HepG2 (cell line): ENCODE data around the gene NDOR1.

Experiments used
- CTCF ChIP-seq: sonication (generic); formaldehyde crosslinking; IDR thresholded peaks from 2 replicates; pipeline ENCODE4 v1.5.0; 2020; ENCODE audit warnings: mild to moderate bottlenecking, missing genetic modification reagents, moderate library complexity
- MTA3 ChIP-seq: sonication (generic); formaldehyde crosslinking; IDR thresholded peaks from 2 replicates; pipeline ENCODE4 v1.4.0; 2020; ENCODE audit warnings: missing genetic modification reagents
- NFE2 ChIP-seq: sonication (generic); formaldehyde crosslinking; IDR thresholded peaks from 2 replicates; pipeline ENCODE4 v1.4.0; 2020; ENCODE audit warnings: missing genetic modification reagents
- NR3C1 ChIP-seq: sonication (generic); formaldehyde crosslinking; IDR thresholded peaks from 2 replicates; pipeline ENCODE4 v1.4.0; 2020; ENCODE audit warnings: missing genetic modification reagents
- PBX3 ChIP-seq: sonication (generic); formaldehyde crosslinking; IDR thresholded peaks from 2 replicates; pipeline ENCODE4 v1.8.1; 2023; ENCODE audit warnings: missing genetic modification reagents, inconsistent platforms, borderline replicate concordance
- PCBP2 ChIP-seq: fragments of 200-400 bp; formaldehyde crosslinking; optimal IDR thresholded peaks from 2 replicates; pipeline ENCODE3; 2018; ENCODE audit warnings: low read length, low read depth; ENCODE audit not compliant: poor library complexity, severe bottlenecking
- RAD21 ChIP-seq: fragments of 450-650 bp; formaldehyde crosslinking; IDR thresholded peaks from 2 replicates; pipeline ENCODE4 v1.5.0; 2020; ENCODE audit warnings: mild to moderate bottlenecking
- ZC3H4 ChIP-seq: sonication (generic); formaldehyde crosslinking; IDR thresholded peaks from 2 replicates; pipeline ENCODE4 v1.4.0; 2020; ENCODE audit warnings: missing genetic modification reagents, borderline replicate concordance
- ZNF10 ChIP-seq: sonication (generic); formaldehyde crosslinking; IDR thresholded peaks from 2 replicates; pipeline ENCODE4 v1.4.0; 2020; ENCODE audit warnings: mild to moderate bottlenecking, low read depth, missing genetic modification reagents, borderline replicate concordance
- ZNF512 ChIP-seq: sonication (generic); formaldehyde crosslinking; IDR thresholded peaks from 2 replicates; pipeline ENCODE4 v1.4.0; 2020; ENCODE audit warnings: mild to moderate bottlenecking, missing genetic modification reagents
- TF ChIP-seq, protein P1 (sequence below), 2 experiments: IDR thresholded peaks; 2 replicates each; pipeline ENCODE4 v1.6.1; 2011 to 2012; ENCODE audit warnings: low read length in 2 of 2, borderline replicate concordance in 1 of 2, low read depth in 1 of 2, mild to moderate bottlenecking in 1 of 2, moderate library complexity in 1 of 2
- TF ChIP-seq, protein P2 (sequence below): sonication (generic); formaldehyde crosslinking; IDR thresholded peaks from 2 replicates; pipeline ENCODE4 v1.4.0; 2020; ENCODE audit warnings: mild to moderate bottlenecking, missing genetic modification reagents, borderline replicate concordance
- TF ChIP-seq, protein P3 (sequence below): IDR thresholded peaks from 2 replicates; pipeline ENCODE4 v1.6.1; 2012; ENCODE audit warnings: low read depth, low read length, improper control_type of control experiment
- TF ChIP-seq, protein P4 (sequence below): sonication (generic); formaldehyde crosslinking; IDR thresholded peaks from 2 replicates; pipeline ENCODE4 v1.8.1; 2023; ENCODE audit warnings: mild to moderate bottlenecking, missing genetic modification reagents, borderline replicate concordance

DNA sequence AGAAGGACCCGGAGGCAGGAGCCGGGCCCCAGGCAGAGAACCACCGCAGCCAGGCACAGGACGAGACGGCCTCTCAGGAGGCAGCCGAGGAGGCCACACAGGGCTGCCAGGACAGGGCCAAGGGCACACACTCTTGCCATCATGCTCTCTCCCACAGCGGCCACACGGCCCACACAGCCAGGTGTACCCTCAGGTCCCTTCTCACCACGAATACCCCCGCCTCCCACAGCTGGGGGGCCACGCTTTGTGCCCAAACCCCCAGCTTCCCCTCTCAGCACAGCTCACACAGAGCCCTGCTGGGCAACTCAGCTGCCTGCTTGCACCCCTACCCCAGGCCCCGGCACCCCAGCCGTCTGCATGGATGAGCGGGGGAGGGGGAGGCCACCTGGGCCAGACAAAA lies 11.7 kb upstream of the NDOR1 start:
- TF ChIP-seq MTA3 (CRISPR knock-in tag): no peak
- TF ChIP-seq, protein P1, sequence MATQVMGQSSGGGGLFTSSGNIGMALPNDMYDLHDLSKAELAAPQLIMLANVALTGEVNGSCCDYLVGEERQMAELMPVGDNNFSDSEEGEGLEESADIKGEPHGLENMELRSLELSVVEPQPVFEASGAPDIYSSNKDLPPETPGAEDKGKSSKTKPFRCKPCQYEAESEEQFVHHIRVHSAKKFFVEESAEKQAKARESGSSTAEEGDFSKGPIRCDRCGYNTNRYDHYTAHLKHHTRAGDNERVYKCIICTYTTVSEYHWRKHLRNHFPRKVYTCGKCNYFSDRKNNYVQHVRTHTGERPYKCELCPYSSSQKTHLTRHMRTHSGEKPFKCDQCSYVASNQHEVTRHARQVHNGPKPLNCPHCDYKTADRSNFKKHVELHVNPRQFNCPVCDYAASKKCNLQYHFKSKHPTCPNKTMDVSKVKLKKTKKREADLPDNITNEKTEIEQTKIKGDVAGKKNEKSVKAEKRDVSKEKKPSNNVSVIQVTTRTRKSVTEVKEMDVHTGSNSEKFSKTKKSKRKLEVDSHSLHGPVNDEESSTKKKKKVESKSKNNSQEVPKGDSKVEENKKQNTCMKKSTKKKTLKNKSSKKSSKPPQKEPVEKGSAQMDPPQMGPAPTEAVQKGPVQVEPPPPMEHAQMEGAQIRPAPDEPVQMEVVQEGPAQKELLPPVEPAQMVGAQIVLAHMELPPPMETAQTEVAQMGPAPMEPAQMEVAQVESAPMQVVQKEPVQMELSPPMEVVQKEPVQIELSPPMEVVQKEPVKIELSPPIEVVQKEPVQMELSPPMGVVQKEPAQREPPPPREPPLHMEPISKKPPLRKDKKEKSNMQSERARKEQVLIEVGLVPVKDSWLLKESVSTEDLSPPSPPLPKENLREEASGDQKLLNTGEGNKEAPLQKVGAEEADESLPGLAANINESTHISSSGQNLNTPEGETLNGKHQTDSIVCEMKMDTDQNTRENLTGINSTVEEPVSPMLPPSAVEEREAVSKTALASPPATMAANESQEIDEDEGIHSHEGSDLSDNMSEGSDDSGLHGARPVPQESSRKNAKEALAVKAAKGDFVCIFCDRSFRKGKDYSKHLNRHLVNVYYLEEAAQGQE (IDR thresholded peaks at IDR 0.05; ENCODE audit: borderline replicate concordance in 1 of 2, low read depth in 1 of 2, low read length in 2 of 2): no peak
- TF ChIP-seq, protein P2, sequence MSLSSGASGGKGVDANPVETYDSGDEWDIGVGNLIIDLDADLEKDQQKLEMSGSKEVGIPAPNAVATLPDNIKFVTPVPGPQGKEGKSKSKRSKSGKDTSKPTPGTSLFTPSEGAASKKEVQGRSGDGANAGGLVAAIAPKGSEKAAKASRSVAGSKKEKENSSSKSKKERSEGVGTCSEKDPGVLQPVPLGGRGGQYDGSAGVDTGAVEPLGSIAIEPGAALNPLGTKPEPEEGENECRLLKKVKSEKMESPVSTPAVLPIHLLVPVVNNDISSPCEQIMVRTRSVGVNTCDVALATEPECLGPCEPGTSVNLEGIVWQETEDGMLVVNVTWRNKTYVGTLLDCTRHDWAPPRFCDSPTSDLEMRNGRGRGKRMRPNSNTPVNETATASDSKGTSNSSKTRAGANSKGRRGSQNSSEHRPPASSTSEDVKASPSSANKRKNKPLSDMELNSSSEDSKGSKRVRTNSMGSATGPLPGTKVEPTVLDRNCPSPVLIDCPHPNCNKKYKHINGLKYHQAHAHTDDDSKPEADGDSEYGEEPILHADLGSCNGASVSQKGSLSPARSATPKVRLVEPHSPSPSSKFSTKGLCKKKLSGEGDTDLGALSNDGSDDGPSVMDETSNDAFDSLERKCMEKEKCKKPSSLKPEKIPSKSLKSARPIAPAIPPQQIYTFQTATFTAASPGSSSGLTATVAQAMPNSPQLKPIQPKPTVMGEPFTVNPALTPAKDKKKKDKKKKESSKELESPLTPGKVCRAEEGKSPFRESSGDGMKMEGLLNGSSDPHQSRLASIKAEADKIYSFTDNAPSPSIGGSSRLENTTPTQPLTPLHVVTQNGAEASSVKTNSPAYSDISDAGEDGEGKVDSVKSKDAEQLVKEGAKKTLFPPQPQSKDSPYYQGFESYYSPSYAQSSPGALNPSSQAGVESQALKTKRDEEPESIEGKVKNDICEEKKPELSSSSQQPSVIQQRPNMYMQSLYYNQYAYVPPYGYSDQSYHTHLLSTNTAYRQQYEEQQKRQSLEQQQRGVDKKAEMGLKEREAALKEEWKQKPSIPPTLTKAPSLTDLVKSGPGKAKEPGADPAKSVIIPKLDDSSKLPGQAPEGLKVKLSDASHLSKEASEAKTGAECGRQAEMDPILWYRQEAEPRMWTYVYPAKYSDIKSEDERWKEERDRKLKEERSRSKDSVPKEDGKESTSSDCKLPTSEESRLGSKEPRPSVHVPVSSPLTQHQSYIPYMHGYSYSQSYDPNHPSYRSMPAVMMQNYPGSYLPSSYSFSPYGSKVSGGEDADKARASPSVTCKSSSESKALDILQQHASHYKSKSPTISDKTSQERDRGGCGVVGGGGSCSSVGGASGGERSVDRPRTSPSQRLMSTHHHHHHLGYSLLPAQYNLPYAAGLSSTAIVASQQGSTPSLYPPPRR (CRISPR knock-in tag): no peak
- TF ChIP-seq PCBP2: no peak
- TF ChIP-seq, protein P3, sequence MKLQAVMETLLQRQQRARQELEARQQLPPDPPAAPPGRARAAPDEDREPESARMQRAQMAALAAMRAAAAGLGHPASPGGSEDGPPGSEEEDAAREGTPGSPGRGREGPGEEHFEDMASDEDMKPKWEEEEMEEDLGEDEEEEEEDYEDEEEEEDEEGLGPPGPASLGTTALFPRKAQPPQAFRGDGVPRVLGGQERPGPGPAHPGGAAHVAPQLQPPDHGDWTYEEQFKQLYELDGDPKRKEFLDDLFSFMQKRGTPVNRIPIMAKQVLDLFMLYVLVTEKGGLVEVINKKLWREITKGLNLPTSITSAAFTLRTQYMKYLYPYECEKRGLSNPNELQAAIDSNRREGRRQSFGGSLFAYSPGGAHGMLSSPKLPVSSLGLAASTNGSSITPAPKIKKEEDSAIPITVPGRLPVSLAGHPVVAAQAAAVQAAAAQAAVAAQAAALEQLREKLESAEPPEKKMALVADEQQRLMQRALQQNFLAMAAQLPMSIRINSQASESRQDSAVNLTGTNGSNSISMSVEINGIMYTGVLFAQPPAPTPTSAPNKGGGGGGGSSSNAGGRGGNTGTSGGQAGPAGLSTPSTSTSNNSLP: no peak
- no peak for TF ChIP-seq RAD21 (CRISPR knock-in tag)
- no peak for TF ChIP-seq ZNF512
- no peak for TF ChIP-seq PBX3 (CRISPR knock-in tag)
- no peak for TF ChIP-seq NR3C1
- TF ChIP-seq CTCF (CRISPR knock-in tag): no peak
- no peak for TF ChIP-seq NFE2 (CRISPR knock-in tag)
- no peak for TF ChIP-seq ZC3H4 (CRISPR knock-in tag)
- TF ChIP-seq, protein P4, sequence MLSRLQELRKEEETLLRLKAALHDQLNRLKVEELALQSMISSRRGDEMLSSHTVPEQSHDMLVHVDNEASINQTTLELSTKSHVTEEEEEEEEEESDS (CRISPR knock-in tag): no peak
- TF ChIP-seq ZNF10 (CRISPR knock-in tag): no peak
